Transverse colon (tissue), 4 donors: Measurements from ENCODE around the gene KCTD2. TPM values are rescaled to one million over a fixed set of nuclear protein-coding genes. Genes with fewer than 3 reads are reported as not detected.

ENCODE experiments used
- DNase-seq: peaks from one replicate; pipeline ENCODE4 v3.0.0-alpha.2; 2019
- H3K27ac ChIP-seq, 4 donors: fragments of 200-600 bp; sonication (generic); 2 replicates each; pipeline ENCODE4 v1.5.1; 2016 to 2018; ENCODE audit warnings: inconsistent platforms in 4 of 4
- H3K27me3 ChIP-seq: fragments of 200-600 bp; sonication (generic); 2 replicates; pipeline ENCODE4 v1.5.1; 2017; ENCODE audit warnings: inconsistent platforms
- H3K36me3 ChIP-seq, 4 donors: fragments of 200-600 bp; sonication (generic); 2 replicates each; pipeline ENCODE4 v1.5.1; 2017 to 2019; ENCODE audit warnings: inconsistent platforms in 4 of 4
- H3K4me1 ChIP-seq, 4 donors: fragments of 200-600 bp; sonication (generic); 2 replicates each; pipeline ENCODE4 v1.5.1; 2017 to 2020; ENCODE audit warnings: inconsistent platforms in 4 of 4
- H3K4me3 ChIP-seq, 4 donors: fragments of 200-600 bp; sonication (generic); 1 replicate in 1 of 4; 2 replicates in 3 of 4; pipeline versions ENCODE4 v1.5.1 to v1.6.1; 2017 to 2019; ENCODE audit warnings: inconsistent platforms in 4 of 4
- H3K9me3 ChIP-seq, 2 donors: fragments of 200-600 bp; sonication (generic); 2 replicates each; pipeline ENCODE4 v1.5.1; 2017 to 2019; ENCODE audit warnings: inconsistent platforms in 2 of 2
- CTCF ChIP-seq, 5 experiments: fragments of 200-600 bp in 3 of 5; fragments of 450-650 bp in 2 of 5; sonication (generic) in 3 of 5; IDR thresholded peaks; 1 replicate in 2 of 5; 2 replicates in 3 of 5; pipeline ENCODE4 v1.5.1; 2016 to 2017; ENCODE audit warnings: antibody characterized with exemption in 5 of 5, inconsistent platforms in 3 of 5, mild to moderate bottlenecking in 2 of 5, moderate library complexity in 1 of 5
- EP300 ChIP-seq: sonication (generic); formaldehyde crosslinking; IDR thresholded peaks from one replicate; pipeline ENCODE4 v1.6.1; 2017; ENCODE audit warnings: antibody characterized with exemption, low read depth
- POLR2A ChIP-seq: fragments of 450-650 bp; IDR thresholded peaks from one replicate; pipeline ENCODE4 v1.6.1; 2016; ENCODE audit warnings: antibody characterized with exemption, mild to moderate bottlenecking, moderate library complexity
- POLR2AphosphoS5 ChIP-seq, 3 donors: sonication (generic); formaldehyde crosslinking; IDR thresholded peaks; one replicate each; pipeline ENCODE4 v1.6.1; 2016; ENCODE audit warnings: antibody characterized with exemption in 3 of 3
- WGBS, 2 donors: methylation state at CpG; one replicate each; pipeline ENCODE4 v1.1.5; 2018; ENCODE audit warnings: low coverage in 1 of 2; 5-methylcytosine and 5-hydroxymethylcytosine counted together
- in situ Hi-C, 4 donors: fragments of 200-750 bp; cut with MboI; loops; one replicate each; pipeline versions ENCODE4 v1.15.0 to v1.15.1; 2017; ENCODE audit warnings: low sequenced_read_pairs in 3 of 4, low pct_ligation_motif_present in 1 of 4, low pct_unique_long_range_greater_than_20kb in 1 of 4
- intact Hi-C: fragments of 100-400 bp; cut with DNase I; formaldehyde crosslinking; loops from one replicate; pipeline ENCODE4 v1.15.1; 2023; ENCODE audit warnings: low total_unique reads
- total RNA-seq, 4 donors: library from RNA; depleted of rRNA; stranded (reverse); fragments of >200 nt; gene quantifications; one replicate each; pipeline ENCODE4 v1.1.0, GENCODE V29; 2016

KCTD2 gene
- total RNA-seq, 4 donors from 2014 or later, result 14.5 to 24.7 (median 19.7) TPM

- no peaks in the 10 kb centered on the region for H3K9me3 ChIP-seq
- no peak overlapping the region for H3K4me3 ChIP-seq
- intact Hi-C loops (no loop called here), in situ Hi-C loops (no loop called here)
- H3K36me3 ChIP-seq, result peaks cover 0 to 19% (median 7%) of the 10 kb centered on the region in 4 donors
- TF ChIP-seq CTCF (IDR thresholded peaks at IDR 0.05) (no peak), POLR2AphosphoS5 (IDR thresholded peaks at IDR 0.05) (no peak), POLR2A (no peak), EP300 (no peak)
- H3K27me3 ChIP-seq, result no peaks in the 10 kb centered on the region
- peak overlapping the region in 3 of 4 donors; percentile 97 to 99 (median 98) for H3K27ac ChIP-seq
- WGBS, 2 donors, result 86 to 100% methylated on average over 4 to 5 of the region's 5 CpGs
- DNase-seq, result no peak
- peaks cover 12 to 30% (median 23%) of the 10 kb centered on the region in 4 donors for H3K4me1 ChIP-seq
Observed at GRCh38 chr17:75049057-75049456, 2.0 kb downstream of the KCTD2 start.

GRCh38 chr17:75049706-75050105, 2.7 kb downstream of the KCTD2 start:
- in situ Hi-C loops, result no loop called here
- no peak for DNase-seq
- Histone ChIP-seq H3K27me3 (no peaks in the 10 kb centered on the region), H3K36me3 (peaks cover 0 to 23% (median 7%) of the 10 kb centered on the region in 4 donors), H3K27ac (no peak overlapping the region), H3K4me3 (no peak overlapping the region), H3K9me3 (no peaks in the 10 kb centered on the region), H3K4me1 (peaks cover 12 to 30% (median 23%) of the 10 kb centered on the region in 4 donors)
- TF ChIP-seq CTCF (IDR thresholded peaks at IDR 0.05), result no peak
- no peak for TF ChIP-seq POLR2A
- TF ChIP-seq POLR2AphosphoS5 (IDR thresholded peaks at IDR 0.05), result no peak
- no peak for TF ChIP-seq EP300
- intact Hi-C loops, result no loop called here

- Histone ChIP-seq H3K4me3 (no peak overlapping the region), H3K36me3 (peaks cover 0 to 23% (median 7%) of the 10 kb centered on the region in 4 donors), H3K9me3 (no peaks in the 10 kb centered on the region), H3K27ac (no peak overlapping the region), H3K4me1 (peaks cover 9 to 19% (median 15%) of the 10 kb centered on the region in 4 donors), H3K27me3 (no peaks in the 10 kb centered on the region)
- 91% methylated on average over 2 of the region's 2 CpGs; no CpG with 5 or more reads in 1 of the 2 donors for WGBS, 2 donors
- intact Hi-C loops, result no loop called here
- DNase-seq, result no peak
- TF ChIP-seq CTCF (IDR thresholded peaks at IDR 0.05) (no peak), POLR2A (no peak), EP300 (no peak), POLR2AphosphoS5 (IDR thresholded peaks at IDR 0.05) (no peak)
- in situ Hi-C loops, result no loop called here
Observed at GRCh38 chr17:75051941-75052340, 4.9 kb downstream of the KCTD2 start.

- TF ChIP-seq CTCF (IDR thresholded peaks at IDR 0.05) (peak; percentile 28 to 51 (median 29)), EP300 (no peak)
- peaks cover 0 to 31% (median 10%) of the 10 kb centered on the region in 4 donors for H3K36me3 ChIP-seq
- H3K9me3 ChIP-seq, result no peaks in the 10 kb centered on the region
- 58 to 63% methylated on average over 13 to 25 of the region's 25 CpGs for WGBS, 2 donors
- no peaks in the 10 kb centered on the region for H3K27me3 ChIP-seq
- H3K27ac ChIP-seq, result peak overlapping the region; percentile 49 to 85 (median 68)
- H3K4me1 ChIP-seq, result peaks cover 0 to 8% (median 2%) of the 10 kb centered on the region in 4 donors
- no peak for DNase-seq
- intact Hi-C loops (no loop called here), in situ Hi-C loops (no loop called here)
- H3K4me3 ChIP-seq, result no peak overlapping the region
Observed at GRCh38 chr17:75059369-75060345, 12.6 kb downstream of the KCTD2 start.
